ENCODE data around the gene PTGFRN.

The PTGFRN gene

GRCh38 chr1:116944613-116945012 is 34.9 kb downstream of the PTGFRN start:
- DNase-seq = no peak

GRCh38 chr1:116945421-116945820 is 35.7 kb downstream of the PTGFRN start:
- DNase-seq = no peak

GRCh38 chr1:116945996-116946395 is 36.3 kb downstream of the PTGFRN start:
- DNase-seq = no peak

GRCh38 chr1:116947092-116947860 is 37.6 kb downstream of the PTGFRN start:
- DNase-seq = no peak

- DNase-seq = no peak
These were observed 38.3 kb downstream of the PTGFRN start for GRCh38 chr1:116948046-116948445.

GRCh38 chr1:116948642-116949041 is 38.9 kb downstream of the PTGFRN start:
- no peak for DNase-seq

- DNase-seq = no peak
These were observed 39.7 kb downstream of the PTGFRN start for GRCh38 chr1:116949213-116949985.

GRCh38 chr1:116950517-116951199 is 40.9 kb downstream of the PTGFRN start:
- DNase-seq = no peak

- DNase-seq = no peak
These were observed 41.7 kb downstream of the PTGFRN start for GRCh38 chr1:116951200-116951935.

GRCh38 chr1:116952738-116953275 is 43.1 kb downstream of the PTGFRN start:
- DNase-seq = no peak

GRCh38 chr1:116954440-116954839 is 44.7 kb downstream of the PTGFRN start:
- DNase-seq = no peak

GRCh38 chr1:116956378-116956777 is 46.7 kb downstream of the PTGFRN start:
- DNase-seq = no peak

- DNase-seq = no peak
These were observed 47.9 kb downstream of the PTGFRN start for GRCh38 chr1:116957646-116958045.

GRCh38 chr1:116958110-116958509 is 48.4 kb downstream of the PTGFRN start:
- no peak for DNase-seq

- DNase-seq = no peak
These were observed 49.3 kb downstream of the PTGFRN start for GRCh38 chr1:116958977-116959376.

- DNase-seq = no peak
These were observed 51.9 kb downstream of the PTGFRN start for GRCh38 chr1:116961606-116962005.

- DNase-seq = no peak
These were observed 53.4 kb downstream of the PTGFRN start for GRCh38 chr1:116962987-116963639.

GRCh38 chr1:116966791-116967190 is 57.1 kb downstream of the PTGFRN start:
- no peak for DNase-seq

GRCh38 chr1:116968724-116969123 is 59.0 kb downstream of the PTGFRN start:
- no peak for DNase-seq

GRCh38 chr1:116971258-116971860 is 61.6 kb downstream of the PTGFRN start:
- DNase-seq = no peak

- DNase-seq = no peak
These were observed 62.4 kb downstream of the PTGFRN start for GRCh38 chr1:116971965-116972673.

All from RPMI8226 (cell line).